A549 (cell line): Measurements from ENCODE around the gene CCSER1. TPM values are rescaled to one million over a fixed set of nuclear protein-coding genes. Genes with fewer than 3 reads are reported as not detected.

Experiments
- ATAC-seq, 2 experiments: fragments of 200-7000 bp in 1 of 2; fragments of >200 bp in 1 of 2; cut with Nextera tagmentation in 1 of 2; cut with Tn5 transposase in 1 of 2; 3 replicates each; pipeline versions ENCODE4 v1.8.0 to v1.9.1; 2018 to 2020; ENCODE audit warnings: mild to moderate bottlenecking in 1 of 2, moderate library complexity in 1 of 2
- CTCF ChIA-PET: fragments of 300-600 bp; sonication (Branson Sonifier 250); formaldehyde crosslinking; extraction: SDS; loops from one replicate; lab custom pipeline; 2021; ENCODE audit warnings: antibody characterized with exemption, inconsistent platforms; lab: Yijun Ruan, JAX
- POLR2A ChIA-PET: fragments of 350-600 bp; formaldehyde crosslinking; extraction: SDS; loops from one replicate; lab custom pipeline; 2021; ENCODE audit warnings: antibody characterized with exemption, inconsistent platforms; lab: Yijun Ruan, JAX
- DNase-seq, 2 experiments: peaks; one replicate each; pipeline versions ENCODE4 v3.0.0 to v3.0.0-alpha.2; 2011 to 2016; ENCODE audit warnings: low read depth in 1 of 2, low spot score in 1 of 2
- FAIRE-seq: peaks from 2 replicates; lab custom pipeline; 2011; peaks lifted over from hg19 to GRCh38; lab: Jason Lieb, UNC
- H3K27ac ChIP-seq, 2 experiments: fragments of >200 bp; sonication (Bioruptor Twin); formaldehyde crosslinking; 3 replicates each; pipeline ENCODE4 v1.5.1; 2016 to 2017
- H3K4me1 ChIP-seq: fragments of >200 bp; sonication (Bioruptor Twin); formaldehyde crosslinking; 3 replicates; pipeline ENCODE4 v1.6.1; 2016
- H3K4me2 ChIP-seq: fragments of >200 bp; sonication (Bioruptor Twin); formaldehyde crosslinking; 3 replicates; pipeline ENCODE4 v1.6.1; 2016
- H3K4me3 ChIP-seq: fragments of >200 bp; sonication (Bioruptor Twin); formaldehyde crosslinking; 3 replicates; pipeline ENCODE4 v1.5.1; 2016
- H3K9me3 ChIP-seq: fragments of >200 bp; sonication (Bioruptor Twin); formaldehyde crosslinking; 3 replicates; pipeline ENCODE4 v1.6.1; 2016
- CBX8 ChIP-seq: fragments of 200-600 bp; sonication (generic); IDR thresholded peaks from 2 replicates; pipeline ENCODE4 v1.6.1; 2016
- CHD4 ChIP-seq: fragments of 200-600 bp; sonication (generic); IDR thresholded peaks from 2 replicates; pipeline ENCODE4 v1.6.1; 2016; ENCODE audit warnings: antibody characterized with exemption, mild to moderate bottlenecking, borderline replicate concordance
- EP300 ChIP-seq, 2 experiments: fragments of >200 bp; sonication (Bioruptor Twin); formaldehyde crosslinking; IDR thresholded peaks; 2 replicates in 1 of 2; 3 replicates in 1 of 2; pipeline ENCODE4 v1.6.1; 2016 to 2017
- ESRRA ChIP-seq: fragments of 150-350 bp; IDR thresholded peaks from 2 replicates; pipeline ENCODE4 v1.6.1; 2014; ENCODE audit warnings: mild to moderate bottlenecking, low read length, borderline replicate concordance
- FOSB ChIP-seq: fragments of 250-450 bp; sonication (Bioruptor Pico); IDR thresholded peaks from 2 replicates; pipeline ENCODE4 v1.5.0; 2020; ENCODE audit warnings: mild to moderate bottlenecking, moderate library complexity
- GATA3 ChIP-seq: IDR thresholded peaks from 2 replicates; pipeline ENCODE4 v1.6.1; 2012; ENCODE audit warnings: borderline replicate concordance
- HDAC2 ChIP-seq: fragments of 200-600 bp; sonication (generic); IDR thresholded peaks from 2 replicates; pipeline ENCODE4 v1.6.1; 2016
- HOXB13 ChIP-seq: fragments of 250-450 bp; sonication (Bioruptor Pico); IDR thresholded peaks from 2 replicates; pipeline ENCODE4 v1.5.0; 2020; ENCODE audit warnings: low read depth, mild to moderate bottlenecking, moderate library complexity
- HOXB5 ChIP-seq: fragments of 250-450 bp; sonication (Bioruptor Pico); IDR thresholded peaks from 2 replicates; pipeline ENCODE4 v1.5.0; 2020; ENCODE audit warnings: mild to moderate bottlenecking, moderate library complexity
- KDM5A ChIP-seq: fragments of 200-600 bp; sonication (generic); IDR thresholded peaks from 2 replicates; pipeline ENCODE4 v1.6.1; 2016; ENCODE audit warnings: antibody characterized with exemption, mild to moderate bottlenecking
- NR3C1 ChIP-seq: fragments of >200 bp; sonication (Bioruptor Twin); formaldehyde crosslinking; IDR thresholded peaks from 3 replicates; pipeline ENCODE4 v1.6.1; 2017
- POLR2A ChIP-seq: IDR thresholded peaks from 2 replicates; pipeline ENCODE4 v1.6.1; 2012; ENCODE audit warnings: mild to moderate bottlenecking, low read length
- POLR2AphosphoS2 ChIP-seq: conservative IDR thresholded peaks from 2 replicates; pipeline ENCODE4 v1.6.1; 2012; ENCODE audit warnings: low read length, improper control_type of control experiment, inconsistent platforms
- RNF2 ChIP-seq: fragments of 200-600 bp; sonication (generic); IDR thresholded peaks from 2 replicates; pipeline ENCODE4 v1.6.1; 2016; ENCODE audit warnings: low read depth, mild to moderate bottlenecking, antibody characterized with exemption, moderate library complexity, borderline replicate concordance
- SMC3 ChIP-seq: fragments of >200 bp; sonication (Bioruptor Twin); formaldehyde crosslinking; IDR thresholded peaks from 3 replicates; pipeline ENCODE4 v1.6.1; 2018; ENCODE audit warnings: inconsistent platforms
- TFCP2L1 ChIP-seq: fragments of 250-450 bp; sonication (Bioruptor Pico); IDR thresholded peaks from 2 replicates; pipeline ENCODE4 v1.5.0; 2021; ENCODE audit warnings: mild to moderate bottlenecking
- ZFP36 ChIP-seq: fragments of 450-650 bp; IDR thresholded peaks from 2 replicates; pipeline ENCODE4 v1.6.1; 2014; ENCODE audit warnings: borderline replicate concordance; ENCODE audit not compliant: partially characterized antibody
- ZSCAN20 ChIP-seq: fragments of 250-450 bp; sonication (Bioruptor Pico); IDR thresholded peaks from 2 replicates; pipeline ENCODE4 v1.8.0; 2022; ENCODE audit warnings: mild to moderate bottlenecking, moderate library complexity
- WGBS: methylation state at CpG from one replicate; pipeline ENCODE4 v1.1.6; 2017; ENCODE audit errors: missing lambda C conversion rate; 5-methylcytosine and 5-hydroxymethylcytosine counted together
- polyA plus RNA-seq, 4 experiments: library from polyadenylated mRNA; depleted of rRNA in 3 of 4; stranded (reverse); fragments of >200 nt; fragmentation: RNase III in 1 of 4; extraction: RNeasy Plus Mini Kit Qiagen cat#74134 plus additional on column Dnase treatment in 1 of 4; gene quantifications; 2 replicates in 3 of 4; 3 replicates in 1 of 4; pipeline ENCODE4 v1.2.3, GENCODE V29; 2011 to 2017
- TF ChIP-seq, protein P1 (sequence below): fragments of >200 bp; sonication (Bioruptor Twin); formaldehyde crosslinking; IDR thresholded peaks from 3 replicates; pipeline ENCODE4 v1.6.1; 2016
- TF ChIP-seq, protein P2 (sequence below): fragments of >200 bp; sonication (Bioruptor Twin); formaldehyde crosslinking; IDR thresholded peaks from 3 replicates; pipeline ENCODE4 v1.5.1; 2016
- TF ChIP-seq, protein P3 (sequence below): IDR thresholded peaks from 2 replicates; pipeline ENCODE4 v1.6.1; 2012
- TF ChIP-seq, protein P4 (sequence below): IDR thresholded peaks from 2 replicates; pipeline ENCODE4 v1.6.1; 2012; ENCODE audit warnings: low read depth, borderline replicate concordance

The CCSER1 gene
- polyA plus RNA-seq, 2 of the 4 experiments (the other 2 are of a cell fraction): 0.06 TPM; not detected in 1

DNA sequence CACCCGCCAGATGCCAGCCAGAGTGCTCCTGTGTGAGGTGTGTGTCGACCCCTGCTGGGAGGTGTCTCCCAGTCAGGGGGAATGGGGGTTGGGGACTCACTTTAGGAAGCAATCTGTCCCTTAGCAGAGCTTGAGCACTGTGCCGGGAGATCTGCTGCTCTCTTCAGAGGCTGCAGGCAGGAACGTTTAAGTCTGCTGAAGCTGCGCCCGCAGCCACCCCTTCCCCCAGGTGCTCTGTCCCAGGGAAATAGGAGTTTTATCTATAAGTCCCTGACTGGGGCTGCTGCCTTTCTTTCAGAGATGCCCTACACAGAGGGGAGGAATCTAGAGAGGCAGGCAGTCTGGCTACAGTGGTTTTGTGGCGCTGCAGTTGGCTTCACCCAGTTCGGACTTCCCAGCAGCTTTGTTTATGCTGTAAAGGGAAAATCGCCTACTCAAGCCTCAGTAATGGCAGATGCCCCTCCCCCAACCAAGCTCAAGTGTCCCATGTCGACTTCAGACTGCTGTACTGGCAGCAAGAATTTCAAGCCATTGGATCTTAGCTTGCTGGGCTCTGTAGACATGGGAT is 80.8 kb downstream of the CCSER1 start:
- CTCF ChIA-PET: no interaction called here
- ATAC-seq (no peak), FAIRE-seq (no peak), DNase-seq (no peak)
- Histone ChIP-seq H3K9me3 (no peaks in the 10 kb centered on the region), H3K4me3 (no peak overlapping the region), H3K4me1 (no peaks in the 10 kb centered on the region), H3K27ac (no peak overlapping the region), H3K4me2 (no peak overlapping the region)
- POLR2A ChIA-PET: no interaction called here
- TF ChIP-seq RNF2 (no peak), ESRRA (no peak), TFCP2L1 (no peak), EP300 (IDR thresholded peaks at IDR 0.05) (no peak), POLR2AphosphoS2 (no peak), POLR2A (no peak), HOXB13 (CRISPR knock-in tag) (no peak), GATA3 (no peak), CBX8 (no peak), KDM5A (no peak), ZFP36 (no peak), SMC3 (no peak), FOSB (no peak), CHD4 (no peak), HDAC2 (no peak)
- TF ChIP-seq, protein P1, sequence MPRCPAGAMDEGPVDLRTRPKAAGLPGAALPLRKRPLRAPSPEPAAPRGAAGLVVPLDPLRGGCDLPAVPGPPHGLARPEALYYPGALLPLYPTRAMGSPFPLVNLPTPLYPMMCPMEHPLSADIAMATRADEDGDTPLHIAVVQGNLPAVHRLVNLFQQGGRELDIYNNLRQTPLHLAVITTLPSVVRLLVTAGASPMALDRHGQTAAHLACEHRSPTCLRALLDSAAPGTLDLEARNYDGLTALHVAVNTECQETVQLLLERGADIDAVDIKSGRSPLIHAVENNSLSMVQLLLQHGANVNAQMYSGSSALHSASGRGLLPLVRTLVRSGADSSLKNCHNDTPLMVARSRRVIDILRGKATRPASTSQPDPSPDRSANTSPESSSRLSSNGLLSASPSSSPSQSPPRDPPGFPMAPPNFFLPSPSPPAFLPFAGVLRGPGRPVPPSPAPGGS: no peak
- TF ChIP-seq, protein P2, sequence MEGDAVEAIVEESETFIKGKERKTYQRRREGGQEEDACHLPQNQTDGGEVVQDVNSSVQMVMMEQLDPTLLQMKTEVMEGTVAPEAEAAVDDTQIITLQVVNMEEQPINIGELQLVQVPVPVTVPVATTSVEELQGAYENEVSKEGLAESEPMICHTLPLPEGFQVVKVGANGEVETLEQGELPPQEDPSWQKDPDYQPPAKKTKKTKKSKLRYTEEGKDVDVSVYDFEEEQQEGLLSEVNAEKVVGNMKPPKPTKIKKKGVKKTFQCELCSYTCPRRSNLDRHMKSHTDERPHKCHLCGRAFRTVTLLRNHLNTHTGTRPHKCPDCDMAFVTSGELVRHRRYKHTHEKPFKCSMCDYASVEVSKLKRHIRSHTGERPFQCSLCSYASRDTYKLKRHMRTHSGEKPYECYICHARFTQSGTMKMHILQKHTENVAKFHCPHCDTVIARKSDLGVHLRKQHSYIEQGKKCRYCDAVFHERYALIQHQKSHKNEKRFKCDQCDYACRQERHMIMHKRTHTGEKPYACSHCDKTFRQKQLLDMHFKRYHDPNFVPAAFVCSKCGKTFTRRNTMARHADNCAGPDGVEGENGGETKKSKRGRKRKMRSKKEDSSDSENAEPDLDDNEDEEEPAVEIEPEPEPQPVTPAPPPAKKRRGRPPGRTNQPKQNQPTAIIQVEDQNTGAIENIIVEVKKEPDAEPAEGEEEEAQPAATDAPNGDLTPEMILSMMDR: no peak
- TF ChIP-seq, protein P3, sequence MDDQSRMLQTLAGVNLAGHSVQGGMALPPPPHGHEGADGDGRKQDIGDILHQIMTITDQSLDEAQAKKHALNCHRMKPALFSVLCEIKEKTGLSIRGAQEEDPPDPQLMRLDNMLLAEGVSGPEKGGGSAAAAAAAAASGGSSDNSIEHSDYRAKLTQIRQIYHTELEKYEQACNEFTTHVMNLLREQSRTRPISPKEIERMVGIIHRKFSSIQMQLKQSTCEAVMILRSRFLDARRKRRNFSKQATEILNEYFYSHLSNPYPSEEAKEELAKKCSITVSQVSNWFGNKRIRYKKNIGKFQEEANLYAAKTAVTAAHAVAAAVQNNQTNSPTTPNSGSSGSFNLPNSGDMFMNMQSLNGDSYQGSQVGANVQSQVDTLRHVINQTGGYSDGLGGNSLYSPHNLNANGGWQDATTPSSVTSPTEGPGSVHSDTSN: no peak
- 25% methylated on average over 2 of the region's 10 CpGs for WGBS

DNA sequence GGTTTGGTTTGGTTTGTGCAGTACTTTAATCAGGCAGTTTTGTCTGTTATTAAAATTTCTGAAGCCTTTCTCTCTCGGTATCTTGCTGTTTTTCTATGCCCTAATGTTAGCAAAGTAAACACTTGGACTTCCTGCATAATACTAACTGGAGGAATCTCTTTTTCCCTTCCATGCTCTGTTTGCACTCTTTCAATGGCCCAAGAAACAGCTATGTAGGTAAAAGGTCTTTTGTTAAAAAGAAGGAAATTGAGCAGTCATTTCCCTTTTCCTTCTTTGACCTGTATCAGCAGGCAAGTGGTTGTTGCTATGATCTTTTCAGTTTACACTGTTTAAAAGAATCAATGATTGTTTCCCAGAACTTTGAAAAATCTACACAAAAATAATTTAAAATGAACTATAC is 82.7 kb downstream of the CCSER1 start:
- no peaks in the 10 kb centered on the region for H3K9me3 ChIP-seq
- ATAC-seq (no peak), FAIRE-seq (no peak), DNase-seq (no peak)
- no peak overlapping the region for H3K4me3 ChIP-seq
- 9% methylated on average over 1 of the region's 1 CpG for WGBS
- no peaks in the 10 kb centered on the region for H3K4me1 ChIP-seq
- no peak overlapping the region for H3K4me2 ChIP-seq
- POLR2A ChIA-PET: no interaction called here
- CTCF ChIA-PET: interaction anchor here (0.6 kb wide), 1 partner anchor 64 kb away, joined by 4 read pairs; no protein-coding TSS in a partner anchor
- H3K27ac ChIP-seq: no peak overlapping the region
- TF ChIP-seq ESRRA: no peak
- no peak for TF ChIP-seq ZFP36
- no peak for TF ChIP-seq ZSCAN20 (CRISPR knock-in tag)
- TF ChIP-seq, protein P4, sequence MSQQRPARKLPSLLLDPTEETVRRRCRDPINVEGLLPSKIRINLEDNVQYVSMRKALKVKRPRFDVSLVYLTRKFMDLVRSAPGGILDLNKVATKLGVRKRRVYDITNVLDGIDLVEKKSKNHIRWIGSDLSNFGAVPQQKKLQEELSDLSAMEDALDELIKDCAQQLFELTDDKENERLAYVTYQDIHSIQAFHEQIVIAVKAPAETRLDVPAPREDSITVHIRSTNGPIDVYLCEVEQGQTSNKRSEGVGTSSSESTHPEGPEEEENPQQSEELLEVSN: no peak
- TF ChIP-seq POLR2AphosphoS2: no peak
- TF ChIP-seq HOXB5: no peak
- TF ChIP-seq NR3C1: no peak
- TF ChIP-seq, all 56 proteins: peak for 0
